Vagina (tissue), 2 donors: ENCODE data around the gene TTLL11.

Source experiments
- CTCF ChIP-seq, 3 experiments: fragments of 450-650 bp in 2 of 3; fragments of 200-600 bp in 1 of 3; sonication (generic) in 1 of 3; IDR thresholded peaks; one replicate each; pipeline ENCODE4 v1.5.1; 2017 to 2019; ENCODE audit warnings: antibody characterized with exemption in 3 of 3, mild to moderate bottlenecking in 2 of 3, moderate library complexity in 2 of 3
- POLR2A ChIP-seq, 2 donors: fragments of 450-650 bp; IDR thresholded peaks; one replicate each; pipeline ENCODE4 v1.6.1; 2017; ENCODE audit warnings: antibody characterized with exemption in 2 of 2, mild to moderate bottlenecking in 2 of 2, moderate library complexity in 2 of 2

- no peak for TF ChIP-seq CTCF (IDR thresholded peaks at IDR 0.05)
- no peak for TF ChIP-seq POLR2A (IDR thresholded peaks at IDR 0.05)
Observed at GRCh38 chr9:122056484-122056883, 36.6 kb downstream of the TTLL11 start.
